Measurements from ENCODE around the gene ROBO2. TPM values are rescaled to one million over a fixed set of nuclear protein-coding genes. Genes with fewer than 3 reads are reported as not detected.

The ROBO2 gene
- polyA plus RNA-seq, 1 of the 3 experiments (the other 2 are of a cell fraction) = not detected

DNA sequence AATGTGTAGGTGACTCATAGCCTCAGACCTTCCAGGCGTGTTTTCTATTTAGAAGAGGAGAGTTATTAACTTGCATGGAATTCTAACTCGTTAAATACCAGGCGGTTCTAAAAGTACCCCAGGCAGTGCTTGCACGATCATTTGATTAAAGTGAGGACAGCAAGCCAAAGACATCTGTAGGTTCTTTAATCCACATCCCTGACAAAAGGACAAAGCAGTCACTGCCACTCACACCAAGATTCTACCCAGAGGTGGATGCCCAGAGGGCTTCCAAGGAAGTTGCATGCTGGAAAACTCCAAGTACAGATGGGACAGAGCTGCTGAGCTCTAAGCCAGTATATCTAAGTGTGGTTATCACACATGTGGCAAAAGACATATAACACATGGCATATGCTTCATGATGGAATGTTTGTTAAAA lies 372.1 kb downstream of the ROBO2 start:
- 7% methylated on average over 4 of the region's 4 CpGs for WGBS (ENCODE audit: low lambda C conversion rate)
- Histone ChIP-seq H3K9me3 (no peaks in the 10 kb centered on the region), H3K79me2 (ENCODE audit: insufficient read depth) (no peaks in the 10 kb centered on the region), H3K4me1 (ENCODE audit: control insufficient read depth in 1 of 2, insufficient read depth in 2 of 2, low read depth in 1 of 2, low read length in 1 of 2) (peaks cover 0 to 2% of the 10 kb centered on the region in 2 experiments; a peak in 1 of 4 replicates), H3K27me3 (ENCODE audit: insufficient read depth) (no peaks in the 10 kb centered on the region), H3K9me2 (no peaks in the 10 kb centered on the region), H3K9ac (no peak overlapping the region), H3F3A (replicated peaks; ENCODE audit: insufficient read depth) (no peaks in the 10 kb centered on the region), H3K27ac (ENCODE audit: low read depth in 2 of 2, low read length in 1 of 2) (no peak overlapping the region), H3K4me2 (no peak overlapping the region), H3K4me3 (ENCODE audit: low read depth in 2 of 2, low read length in 1 of 2) (no peak overlapping the region), H4K20me1 (ENCODE audit: insufficient read depth) (no peaks in the 10 kb centered on the region), H3K36me3 (replicated peaks in 1 of 2; ENCODE audit: control insufficient read depth in 1 of 2, insufficient read depth in 2 of 2, low read length in 1 of 2) (no peaks in the 10 kb centered on the region), H2AFZ (ENCODE audit: low read depth) (no peak overlapping the region)
- DNase-seq = no peak
- CTCF ChIA-PET = interaction anchor here (1.5 kb wide), 1 partner anchor 92 kb away, joined by 3 read pairs; no protein-coding TSS in a partner anchor
- POLR2A ChIA-PET = no interaction called here
- TF ChIP-seq FOXJ3 (CRISPR knock-in tag; IDR thresholded peaks at IDR 0.05) (no peak), CTCF (IDR thresholded peaks at IDR 0.05) (no peak)

- Histone ChIP-seq H3K27ac (ENCODE audit: low read depth in 2 of 2, low read length in 1 of 2) (no peak overlapping the region), H3K79me2 (ENCODE audit: insufficient read depth) (no peaks in the 10 kb centered on the region), H3K27me3 (ENCODE audit: insufficient read depth) (no peaks in the 10 kb centered on the region), H3F3A (replicated peaks; ENCODE audit: insufficient read depth) (no peaks in the 10 kb centered on the region), H4K20me1 (ENCODE audit: insufficient read depth) (no peaks in the 10 kb centered on the region), H3K9me3 (no peaks in the 10 kb centered on the region), H3K4me2 (no peak overlapping the region), H2AFZ (ENCODE audit: low read depth) (no peak overlapping the region), H3K9ac (no peak overlapping the region), H3K4me3 (ENCODE audit: low read depth in 2 of 2, low read length in 1 of 2) (no peak overlapping the region), H3K36me3 (replicated peaks in 1 of 2; ENCODE audit: control insufficient read depth in 1 of 2, insufficient read depth in 2 of 2, low read length in 1 of 2) (no peaks in the 10 kb centered on the region), H3K4me1 (ENCODE audit: control insufficient read depth in 1 of 2, insufficient read depth in 2 of 2, low read depth in 1 of 2, low read length in 1 of 2) (peaks cover 0 to 2% of the 10 kb centered on the region in 2 experiments; a peak in 1 of 4 replicates), H3K9me2 (no peaks in the 10 kb centered on the region)
- ChIA-PET POLR2A (no interaction called here), CTCF (interaction anchor here (1.5 kb wide), 1 partner anchor 93 kb away, joined by 3 read pairs; no protein-coding TSS in a partner anchor)
- WGBS (ENCODE audit: low lambda C conversion rate) = 41% methylated on average over 2 of the region's 2 CpGs
- no peak for DNase-seq
- no peak for TF ChIP-seq NRF1 (IDR thresholded peaks at IDR 0.05; ENCODE audit: low read depth, low read length)
- no peak for TF ChIP-seq ELF1 (IDR thresholded peaks at IDR 0.05)
- TF ChIP-seq, protein P1, sequence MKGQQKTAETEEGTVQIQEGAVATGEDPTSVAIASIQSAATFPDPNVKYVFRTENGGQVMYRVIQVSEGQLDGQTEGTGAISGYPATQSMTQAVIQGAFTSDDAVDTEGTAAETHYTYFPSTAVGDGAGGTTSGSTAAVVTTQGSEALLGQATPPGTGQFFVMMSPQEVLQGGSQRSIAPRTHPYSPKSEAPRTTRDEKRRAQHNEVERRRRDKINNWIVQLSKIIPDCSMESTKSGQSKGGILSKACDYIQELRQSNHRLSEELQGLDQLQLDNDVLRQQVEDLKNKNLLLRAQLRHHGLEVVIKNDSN (IDR thresholded peaks at IDR 0.05; ENCODE audit: borderline replicate concordance, low read depth) = no peak
- no peak for TF ChIP-seq FOSL2 (IDR thresholded peaks at IDR 0.05; ENCODE audit: borderline replicate concordance, low read depth)
- TF ChIP-seq GATA2 (CRISPR knock-in tag; IDR thresholded peaks at IDR 0.05) = no peak
- no peak for TF ChIP-seq CTCF (IDR thresholded peaks at IDR 0.05)
- no peak for TF ChIP-seq CHD2 (IDR thresholded peaks at IDR 0.05; ENCODE audit: low read length, partially characterized antibody)
- TF ChIP-seq, protein P2, sequence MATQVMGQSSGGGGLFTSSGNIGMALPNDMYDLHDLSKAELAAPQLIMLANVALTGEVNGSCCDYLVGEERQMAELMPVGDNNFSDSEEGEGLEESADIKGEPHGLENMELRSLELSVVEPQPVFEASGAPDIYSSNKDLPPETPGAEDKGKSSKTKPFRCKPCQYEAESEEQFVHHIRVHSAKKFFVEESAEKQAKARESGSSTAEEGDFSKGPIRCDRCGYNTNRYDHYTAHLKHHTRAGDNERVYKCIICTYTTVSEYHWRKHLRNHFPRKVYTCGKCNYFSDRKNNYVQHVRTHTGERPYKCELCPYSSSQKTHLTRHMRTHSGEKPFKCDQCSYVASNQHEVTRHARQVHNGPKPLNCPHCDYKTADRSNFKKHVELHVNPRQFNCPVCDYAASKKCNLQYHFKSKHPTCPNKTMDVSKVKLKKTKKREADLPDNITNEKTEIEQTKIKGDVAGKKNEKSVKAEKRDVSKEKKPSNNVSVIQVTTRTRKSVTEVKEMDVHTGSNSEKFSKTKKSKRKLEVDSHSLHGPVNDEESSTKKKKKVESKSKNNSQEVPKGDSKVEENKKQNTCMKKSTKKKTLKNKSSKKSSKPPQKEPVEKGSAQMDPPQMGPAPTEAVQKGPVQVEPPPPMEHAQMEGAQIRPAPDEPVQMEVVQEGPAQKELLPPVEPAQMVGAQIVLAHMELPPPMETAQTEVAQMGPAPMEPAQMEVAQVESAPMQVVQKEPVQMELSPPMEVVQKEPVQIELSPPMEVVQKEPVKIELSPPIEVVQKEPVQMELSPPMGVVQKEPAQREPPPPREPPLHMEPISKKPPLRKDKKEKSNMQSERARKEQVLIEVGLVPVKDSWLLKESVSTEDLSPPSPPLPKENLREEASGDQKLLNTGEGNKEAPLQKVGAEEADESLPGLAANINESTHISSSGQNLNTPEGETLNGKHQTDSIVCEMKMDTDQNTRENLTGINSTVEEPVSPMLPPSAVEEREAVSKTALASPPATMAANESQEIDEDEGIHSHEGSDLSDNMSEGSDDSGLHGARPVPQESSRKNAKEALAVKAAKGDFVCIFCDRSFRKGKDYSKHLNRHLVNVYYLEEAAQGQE (IDR thresholded peaks at IDR 0.05; ENCODE audit: low read depth, low read length) = no peak
- no peak for TF ChIP-seq MXI1 (IDR thresholded peaks at IDR 0.05; ENCODE audit: low read depth, low read length)
- no peak for TF ChIP-seq EZH2phosphoT487 (IDR thresholded peaks at IDR 0.05; ENCODE audit: borderline replicate concordance, low read depth)
- TF ChIP-seq RFX5 (IDR thresholded peaks at IDR 0.05; ENCODE audit: low read length) = no peak
- no peak for TF ChIP-seq IRF3 (IDR thresholded peaks at IDR 0.05; ENCODE audit: low read depth, low read length)
- TF ChIP-seq, protein P3, sequence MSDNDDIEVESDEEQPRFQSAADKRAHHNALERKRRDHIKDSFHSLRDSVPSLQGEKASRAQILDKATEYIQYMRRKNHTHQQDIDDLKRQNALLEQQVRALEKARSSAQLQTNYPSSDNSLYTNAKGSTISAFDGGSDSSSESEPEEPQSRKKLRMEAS (IDR thresholded peaks at IDR 0.05; ENCODE audit: low read depth) = no peak
These were observed 372.7 kb downstream of the ROBO2 start for GRCh38 chr3:77412584-77412983.

Measured in SK-N-SH (cell line).